Prostate gland (tissue), 2 donors: Measurements from ENCODE around the gene PRDM11. TPM values are rescaled to one million over a fixed set of nuclear protein-coding genes. Genes with fewer than 3 reads are reported as not detected.

Experiments used
- DNase-seq: peaks from one replicate; pipeline ENCODE4 v3.0.0-alpha.2; 2019; ENCODE audit warnings: low spot score
- H3K27ac ChIP-seq, 2 donors: fragments of 200-600 bp; sonication (generic); 2 replicates each; pipeline ENCODE4 v1.5.1; 2017 to 2019
- H3K27me3 ChIP-seq: fragments of 200-600 bp; sonication (generic); replicated peaks from 2 replicates; pipeline ENCODE4 v1.5.1; 2019; ENCODE audit not compliant: insufficient read depth
- H3K36me3 ChIP-seq, 2 donors: fragments of 200-600 bp; sonication (generic); 1 replicate in 1 of 2; 2 replicates in 1 of 2; pipeline versions ENCODE4 v1.5.1 to v1.8.1; 2017 to 2019
- H3K4me1 ChIP-seq: fragments of 200-600 bp; sonication (generic); replicated peaks from 2 replicates; pipeline ENCODE4 v1.5.1; 2019
- H3K4me3 ChIP-seq, 2 donors: fragments of 200-600 bp; sonication (generic); 2 replicates each; pipeline ENCODE4 v1.5.1; 2017 to 2019
- H3K9me3 ChIP-seq: fragments of 200-600 bp; sonication (generic); 2 replicates; pipeline ENCODE4 v1.5.1; 2017
- POLR2A ChIP-seq: fragments of 450-650 bp; IDR thresholded peaks from one replicate; pipeline ENCODE4 v1.6.1; 2016; ENCODE audit warnings: antibody characterized with exemption, mild to moderate bottlenecking
- POLR2AphosphoS5 ChIP-seq: sonication (generic); formaldehyde crosslinking; IDR thresholded peaks from one replicate; pipeline ENCODE4 v1.6.1; 2017; ENCODE audit warnings: antibody characterized with exemption
- WGBS: methylation state at CpG from one replicate; pipeline ENCODE4 v1.1.5; 2018; 5-methylcytosine and 5-hydroxymethylcytosine counted together
- intact Hi-C: fragments of 100-400 bp; cut with DNase I; formaldehyde crosslinking; loops from one replicate; pipeline ENCODE4 v1.14.2; 2022
- total RNA-seq, 2 donors: library from RNA; depleted of rRNA; stranded (reverse); fragments of >200 nt; gene quantifications; one replicate each; pipeline ENCODE4 v1.1.0, GENCODE V29; 2016
- TF ChIP-seq, protein P1 (sequence below), 4 experiments: fragments of 200-600 bp in 2 of 4; fragments of 450-650 bp in 2 of 4; sonication (generic) in 2 of 4; IDR thresholded peaks; 1 replicate in 3 of 4; 2 replicates in 1 of 4; pipeline ENCODE4 v1.5.1; 2016 to 2019; ENCODE audit warnings: antibody characterized with exemption in 4 of 4, mild to moderate bottlenecking in 2 of 4, moderate library complexity in 2 of 4

PRDM11 gene
- total RNA-seq, 2 donors from 2014 or later: 13.1 to 15.3 TPM

DNA sequence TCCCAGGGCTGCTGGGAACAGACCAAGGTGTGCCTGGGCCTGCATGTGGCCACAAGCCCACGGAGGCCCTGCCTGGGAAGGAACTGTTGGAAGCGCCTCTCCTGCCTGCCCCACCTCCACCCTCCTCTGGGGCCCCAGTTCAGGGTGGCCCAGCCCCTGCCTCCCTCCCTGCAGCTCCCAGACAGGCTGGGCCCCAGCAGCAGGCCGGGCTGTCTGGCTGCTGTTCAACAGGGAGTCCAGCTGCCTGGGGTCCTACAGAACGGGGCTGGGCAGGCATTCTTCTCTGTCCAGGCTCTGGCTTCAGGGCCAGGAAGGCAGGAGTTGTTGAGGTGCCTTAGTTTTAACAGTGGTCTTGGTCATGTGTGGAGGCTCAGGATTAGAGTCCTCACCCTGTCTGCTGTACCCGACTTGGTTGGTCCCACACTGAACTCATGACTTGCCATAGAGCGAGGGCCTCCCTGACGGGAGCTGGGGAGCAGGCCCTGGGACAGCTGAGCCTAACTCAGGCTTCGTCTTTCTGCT lies 11.8 kb downstream of the PRDM11 start:
- H3K27me3 ChIP-seq: no peaks in the 10 kb centered on the region
- H3K36me3 ChIP-seq: no peaks in the 10 kb centered on the region
- H3K4me3 ChIP-seq: no peak overlapping the region
- H3K9me3 ChIP-seq: no peaks in the 10 kb centered on the region
- intact Hi-C loops: no loop called here
- peak overlapping the region; percentile 60 to 70 for H3K27ac ChIP-seq
- WGBS: 17% methylated on average over 8 of the region's 8 CpGs
- H3K4me1 ChIP-seq: peaks cover 6% of the 10 kb centered on the region
- TF ChIP-seq POLR2AphosphoS5 (peak; percentile 34), POLR2A (peak; percentile 47)
- TF ChIP-seq, protein P1, sequence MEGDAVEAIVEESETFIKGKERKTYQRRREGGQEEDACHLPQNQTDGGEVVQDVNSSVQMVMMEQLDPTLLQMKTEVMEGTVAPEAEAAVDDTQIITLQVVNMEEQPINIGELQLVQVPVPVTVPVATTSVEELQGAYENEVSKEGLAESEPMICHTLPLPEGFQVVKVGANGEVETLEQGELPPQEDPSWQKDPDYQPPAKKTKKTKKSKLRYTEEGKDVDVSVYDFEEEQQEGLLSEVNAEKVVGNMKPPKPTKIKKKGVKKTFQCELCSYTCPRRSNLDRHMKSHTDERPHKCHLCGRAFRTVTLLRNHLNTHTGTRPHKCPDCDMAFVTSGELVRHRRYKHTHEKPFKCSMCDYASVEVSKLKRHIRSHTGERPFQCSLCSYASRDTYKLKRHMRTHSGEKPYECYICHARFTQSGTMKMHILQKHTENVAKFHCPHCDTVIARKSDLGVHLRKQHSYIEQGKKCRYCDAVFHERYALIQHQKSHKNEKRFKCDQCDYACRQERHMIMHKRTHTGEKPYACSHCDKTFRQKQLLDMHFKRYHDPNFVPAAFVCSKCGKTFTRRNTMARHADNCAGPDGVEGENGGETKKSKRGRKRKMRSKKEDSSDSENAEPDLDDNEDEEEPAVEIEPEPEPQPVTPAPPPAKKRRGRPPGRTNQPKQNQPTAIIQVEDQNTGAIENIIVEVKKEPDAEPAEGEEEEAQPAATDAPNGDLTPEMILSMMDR (IDR thresholded peaks at IDR 0.05): no peak
- peak; percentile 59 for DNase-seq

DNA sequence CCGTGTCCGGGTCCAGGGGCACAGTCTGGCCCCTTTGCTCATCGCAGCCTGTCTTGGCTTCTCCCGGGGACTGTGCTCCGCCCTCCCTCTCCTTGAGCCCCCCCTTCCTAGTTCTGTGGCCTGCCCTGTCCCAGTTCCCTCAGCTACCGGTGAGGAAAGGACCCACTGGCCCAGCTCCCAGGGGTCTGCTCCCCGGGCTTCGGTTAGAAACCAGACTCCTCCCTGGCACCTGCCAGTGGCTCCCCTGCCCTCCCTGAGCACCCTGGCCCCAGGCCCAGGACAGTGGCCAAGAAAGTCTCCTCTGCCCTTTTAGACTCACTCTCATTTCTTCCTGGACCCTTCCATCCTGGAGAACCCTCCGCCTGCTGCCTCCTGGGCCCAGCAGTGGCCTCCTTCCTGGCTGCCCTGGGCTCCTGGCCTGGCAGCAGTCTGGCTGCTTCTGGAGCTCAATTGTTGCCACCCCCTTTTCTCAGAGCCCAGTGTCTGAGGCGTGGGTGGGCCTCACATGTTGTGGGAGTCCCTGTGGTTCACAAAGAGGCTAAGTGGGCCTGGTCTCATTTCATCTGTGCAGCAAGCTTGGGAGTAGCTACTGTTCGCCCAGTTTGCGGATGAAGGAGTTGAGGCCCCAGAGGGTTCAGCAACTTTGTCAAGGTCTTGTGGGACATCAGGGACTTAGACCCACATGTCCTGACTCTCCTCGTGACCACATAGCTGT lies 12.6 kb downstream of the PRDM11 start:
- intact Hi-C loops: no loop called here
- 46% methylated on average over 13 of the region's 13 CpGs for WGBS
- no peaks in the 10 kb centered on the region for H3K36me3 ChIP-seq
- TF ChIP-seq, protein P1 (IDR thresholded peaks at IDR 0.05): no peak
- TF ChIP-seq POLR2A: no peak
- TF ChIP-seq POLR2AphosphoS5: no peak
- peaks cover 6% of the 10 kb centered on the region for H3K4me1 ChIP-seq
- no peaks in the 10 kb centered on the region for H3K9me3 ChIP-seq
- no peaks in the 10 kb centered on the region for H3K27me3 ChIP-seq
- H3K27ac ChIP-seq: peak overlapping the region; percentile 60 to 70
- no peak overlapping the region for H3K4me3 ChIP-seq
- DNase-seq: no peak

DNA sequence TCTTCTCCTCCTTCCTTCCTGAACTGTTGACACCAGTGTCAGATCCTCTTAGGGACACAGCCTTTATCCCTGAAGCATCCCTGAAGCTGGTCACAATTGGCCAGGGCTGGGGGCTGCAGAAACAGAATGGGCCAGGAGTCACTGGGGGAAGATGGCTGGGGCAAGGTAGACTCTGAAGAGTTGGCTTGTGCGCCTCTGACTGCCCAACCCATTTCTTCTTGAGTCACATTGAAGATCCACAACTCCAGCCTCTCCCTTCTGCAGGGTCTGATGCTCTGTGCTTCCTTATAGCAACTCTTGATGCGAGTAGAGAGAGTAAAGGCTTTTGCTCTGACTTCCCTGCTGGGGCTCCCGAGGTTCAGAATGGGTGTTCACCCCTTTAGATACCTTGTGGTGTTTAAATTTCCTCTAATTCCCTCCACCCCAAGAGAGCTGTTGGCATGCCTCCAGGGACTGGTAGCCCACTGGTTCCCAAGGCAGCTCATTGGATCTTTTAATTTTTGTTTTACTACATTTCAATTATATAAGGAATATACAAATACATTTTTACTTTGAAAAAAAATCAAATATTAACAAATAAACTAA lies 13.4 kb downstream of the PRDM11 start:
- Histone ChIP-seq H3K9me3 (no peaks in the 10 kb centered on the region), H3K4me1 (peaks cover 6% of the 10 kb centered on the region), H3K27ac (peak overlapping the region in 1 of 2 donors; percentile 70), H3K4me3 (no peak overlapping the region), H3K36me3 (no peaks in the 10 kb centered on the region), H3K27me3 (no peaks in the 10 kb centered on the region)
- intact Hi-C loops: loop anchor here (5.0 kb wide), 1 partner anchor 47 kb away; no protein-coding TSS in a partner anchor
- DNase-seq: no peak
- TF ChIP-seq POLR2A (no peak), POLR2AphosphoS5 (no peak)
- TF ChIP-seq, protein P1 (IDR thresholded peaks at IDR 0.05): no peak
- WGBS: 75% methylated on average over 3 of the region's 3 CpGs

DNA sequence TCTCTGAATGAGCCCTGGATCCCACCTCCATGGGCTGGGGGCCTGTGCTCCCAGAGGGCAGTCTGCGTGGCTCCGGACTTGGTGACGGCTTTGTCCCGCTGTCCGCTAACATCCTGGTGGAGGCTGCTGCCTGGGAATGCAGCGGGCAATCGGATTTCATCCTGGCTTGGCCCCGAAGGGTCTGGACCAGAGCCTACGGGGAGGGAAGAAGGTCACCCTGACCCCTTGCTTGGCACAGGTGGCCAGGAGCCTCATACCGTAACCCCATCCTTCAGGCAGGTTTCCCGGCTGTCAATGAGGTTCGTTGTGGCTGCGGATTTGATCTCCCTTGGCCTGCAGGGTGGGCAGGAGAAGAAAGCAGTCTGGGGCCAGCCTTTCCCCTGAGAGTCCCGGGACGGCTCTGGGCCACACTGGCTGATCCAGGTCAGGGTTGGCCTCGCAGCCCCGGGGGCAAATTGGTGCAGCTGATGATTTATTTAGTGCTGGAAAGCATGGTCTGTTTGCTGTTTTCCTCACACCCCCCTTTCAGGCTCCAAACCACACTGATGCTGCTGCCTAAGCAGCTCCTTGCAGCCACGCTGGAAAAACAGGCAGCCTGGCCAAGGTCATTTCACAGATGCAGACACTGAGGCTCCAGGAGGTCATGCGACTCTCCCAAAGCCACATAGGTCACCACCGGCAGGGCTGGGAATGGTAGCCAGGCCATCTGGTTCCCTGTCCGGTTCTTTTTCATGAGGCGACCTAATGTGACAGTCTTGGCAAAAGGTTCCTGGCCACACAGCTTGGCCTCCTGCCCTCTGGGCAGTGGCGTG lies 15.0 kb downstream of the PRDM11 start:
- WGBS: 47% methylated on average over 21 of the region's 23 CpGs
- no peaks in the 10 kb centered on the region for H3K27me3 ChIP-seq
- H3K4me1 ChIP-seq: peaks cover 6% of the 10 kb centered on the region
- H3K36me3 ChIP-seq: no peaks in the 10 kb centered on the region
- intact Hi-C loops: loop anchor here (5.0 kb wide), 1 partner anchor 46 kb away; no protein-coding TSS in a partner anchor
- DNase-seq: no peak
- TF ChIP-seq, protein P1 (IDR thresholded peaks at IDR 0.05): no peak
- TF ChIP-seq POLR2AphosphoS5: no peak
- no peak for TF ChIP-seq POLR2A
- H3K27ac ChIP-seq: peak overlapping the region in 1 of 2 donors; percentile 16
- no peaks in the 10 kb centered on the region for H3K9me3 ChIP-seq
- H3K4me3 ChIP-seq: no peak overlapping the region
